WERI-Rb-1 (cell line): ENCODE results near the gene PRR20G.

ENCODE experiments used
- DNase-seq: peaks from one replicate; pipeline ENCODE4 v3.0.0-alpha.2; 2020
- H3K27ac ChIP-seq: fragments of 250-450 bp; sonication (Bioruptor Pico); 2 replicates; pipeline ENCODE4 v1.5.1; 2020; ENCODE audit warnings: mild to moderate bottlenecking, moderate library complexity
- H3K27me3 ChIP-seq: fragments of 250-450 bp; sonication (Bioruptor Pico); 2 replicates; pipeline ENCODE4 v1.5.1; 2021; ENCODE audit warnings: mild to moderate bottlenecking, low read depth, moderate library complexity; ENCODE audit not compliant: insufficient read depth, severe bottlenecking
- H3K36me3 ChIP-seq: fragments of 250-450 bp; sonication (Bioruptor Pico); 2 replicates; pipeline ENCODE4 v1.5.1; 2020; ENCODE audit warnings: mild to moderate bottlenecking, moderate library complexity
- H3K4me3 ChIP-seq: 2 replicates; pipeline ENCODE4 v1.5.1; 2011; ENCODE audit warnings: low read depth, mild to moderate bottlenecking, control low read depth, low read length
- H3K9me3 ChIP-seq: fragments of 250-450 bp; sonication (Bioruptor Pico); 2 replicates; pipeline ENCODE4 v1.5.1; 2021; ENCODE audit warnings: mild to moderate bottlenecking, moderate library complexity; ENCODE audit not compliant: severe bottlenecking
- CTCF ChIP-seq: IDR thresholded peaks from 2 replicates; pipeline ENCODE4 v1.5.1; 2011; ENCODE audit warnings: low read depth, mild to moderate bottlenecking, control low read depth, inconsistent platforms, low read length

PRR20G gene

GRCh38 chr3:127252446-127252845, 35.4 kb downstream of the PRR20G start:
- Histone ChIP-seq H3K9me3 (peaks cover 1% of the 10 kb centered on the region), H3K4me3 (no peak overlapping the region), H3K27ac (no peak overlapping the region), H3K27me3 (no peaks in the 10 kb centered on the region), H3K36me3 (no peaks in the 10 kb centered on the region)
- no peak for TF ChIP-seq CTCF
- no peak for DNase-seq

- no peak for DNase-seq
- Histone ChIP-seq H3K27ac (no peak overlapping the region), H3K4me3 (no peak overlapping the region), H3K9me3 (peaks cover 2% of the 10 kb centered on the region), H3K27me3 (no peaks in the 10 kb centered on the region), H3K36me3 (no peaks in the 10 kb centered on the region)
- TF ChIP-seq CTCF: no peak
Measured at GRCh38 chr3:127250032-127250431, 37.8 kb downstream of the PRR20G start.

GRCh38 chr3:127247292-127247691, 40.6 kb downstream of the PRR20G start:
- Histone ChIP-seq H3K9me3 (peaks cover 2% of the 10 kb centered on the region), H3K4me3 (no peak overlapping the region), H3K27me3 (no peaks in the 10 kb centered on the region), H3K27ac (no peak overlapping the region), H3K36me3 (no peaks in the 10 kb centered on the region)
- TF ChIP-seq CTCF: no peak
- DNase-seq: no peak

GRCh38 chr3:127238602-127239001, 49.2 kb downstream of the PRR20G start:
- TF ChIP-seq CTCF: no peak
- Histone ChIP-seq H3K36me3 (no peaks in the 10 kb centered on the region), H3K9me3 (no peaks in the 10 kb centered on the region), H3K4me3 (no peak overlapping the region), H3K27ac (no peak overlapping the region), H3K27me3 (no peaks in the 10 kb centered on the region)
- DNase-seq: no peak

- H3K27me3 ChIP-seq: no peaks in the 10 kb centered on the region
- DNase-seq: no peak
- no peaks in the 10 kb centered on the region for H3K36me3 ChIP-seq
- H3K27ac ChIP-seq: no peak overlapping the region
- TF ChIP-seq CTCF: no peak
- H3K4me3 ChIP-seq: no peak overlapping the region
- H3K9me3 ChIP-seq: no peaks in the 10 kb centered on the region
Measured at GRCh38 chr3:127237835-127238234, 50.0 kb downstream of the PRR20G start.

GRCh38 chr3:127235706-127236105, 52.1 kb downstream of the PRR20G start:
- Histone ChIP-seq H3K27ac (no peak overlapping the region), H3K4me3 (no peak overlapping the region), H3K27me3 (no peaks in the 10 kb centered on the region), H3K9me3 (peaks cover 1% of the 10 kb centered on the region), H3K36me3 (no peaks in the 10 kb centered on the region)
- DNase-seq: no peak
- no peak for TF ChIP-seq CTCF
